HepG2 (cell line): ENCODE data around the gene YLPM1.

Experiments used
- CHD2 ChIP-seq: IDR thresholded peaks from 2 replicates; pipeline ENCODE4 v1.6.1; 2011; ENCODE audit warnings: low read depth, low read length, improper control_type of control experiment
- HMGXB4 ChIP-seq, 2 experiments: sonication (generic) in 1 of 2; formaldehyde crosslinking in 1 of 2; IDR thresholded peaks; 2 replicates each; pipeline versions ENCODE4 v1.4.0 to v1.6.1; 2018 to 2020; ENCODE audit warnings: missing genetic modification reagents in 2 of 2, borderline replicate concordance in 1 of 2, low read depth in 1 of 2, mild to moderate bottlenecking in 1 of 2, missing biosample characterization in 1 of 2
- JUND ChIP-seq: sonication (generic); formaldehyde crosslinking; IDR thresholded peaks from 2 replicates; pipeline ENCODE4 v1.8.0; 2022; ENCODE audit warnings: mild to moderate bottlenecking, missing genetic modification reagents
- MYC ChIP-seq: sonication (generic); formaldehyde crosslinking; IDR thresholded peaks from 2 replicates; pipeline ENCODE4 v1.9.0; 2021; ENCODE audit warnings: missing genetic modification reagents, borderline replicate concordance
- RBAK ChIP-seq: sonication (generic); formaldehyde crosslinking; IDR thresholded peaks from 2 replicates; pipeline ENCODE4 v1.5.1; 2020; ENCODE audit warnings: mild to moderate bottlenecking, missing genetic modification reagents
- RELA ChIP-seq: sonication (generic); formaldehyde crosslinking; IDR thresholded peaks from 2 replicates; pipeline ENCODE4 v1.4.0; 2020; ENCODE audit warnings: missing genetic modification reagents
- TAF15 ChIP-seq: fragments of 200-400 bp; formaldehyde crosslinking; IDR thresholded peaks from one replicate; pipeline ENCODE4 v1.6.1; 2018; ENCODE audit warnings: mild to moderate bottlenecking, low read depth, low read length; ENCODE audit not compliant: poor library complexity, severe bottlenecking
- ZNF33B ChIP-seq: sonication (generic); formaldehyde crosslinking; IDR thresholded peaks from 2 replicates; pipeline ENCODE4 v1.5.1; 2020; ENCODE audit warnings: mild to moderate bottlenecking, missing genetic modification reagents
- ZNF496 ChIP-seq: sonication (generic); formaldehyde crosslinking; IDR thresholded peaks from 2 replicates; pipeline ENCODE4 v1.8.1; 2023; ENCODE audit warnings: mild to moderate bottlenecking, moderate library complexity, missing genetic modification reagents; ENCODE audit not compliant: insufficient replicate concordance
- ZNF737 ChIP-seq: sonication (generic); formaldehyde crosslinking; IDR thresholded peaks from 2 replicates; pipeline ENCODE4 v1.5.0; 2020; ENCODE audit warnings: missing genetic modification reagents, mild to moderate bottlenecking, borderline replicate concordance
- ZNF800 ChIP-seq: sonication (generic); formaldehyde crosslinking; IDR thresholded peaks from 2 replicates; pipeline ENCODE4 v1.4.0; 2020; ENCODE audit warnings: missing genetic modification reagents

- TF ChIP-seq ZNF800 (CRISPR knock-in tag) (no peak), CHD2 (no peak), ZNF737 (no peak), JUND (CRISPR knock-in tag) (no peak), HMGXB4 (CRISPR knock-in tag; IDR thresholded peaks at IDR 0.05; ENCODE audit: borderline replicate concordance in 1 of 2, low read depth in 1 of 2) (no peak), TAF15 (no peak), ZNF33B (CRISPR knock-in tag) (no peak), ZNF496 (no peak), RELA (CRISPR knock-in tag) (no peak), MYC (CRISPR knock-in tag) (no peak), RBAK (CRISPR knock-in tag) (no peak)
These were observed 29.3 kb downstream of the YLPM1 start for GRCh38 chr14:74792249-74793039.
